ENCODE measurements around the gene CRB1.

DNA sequence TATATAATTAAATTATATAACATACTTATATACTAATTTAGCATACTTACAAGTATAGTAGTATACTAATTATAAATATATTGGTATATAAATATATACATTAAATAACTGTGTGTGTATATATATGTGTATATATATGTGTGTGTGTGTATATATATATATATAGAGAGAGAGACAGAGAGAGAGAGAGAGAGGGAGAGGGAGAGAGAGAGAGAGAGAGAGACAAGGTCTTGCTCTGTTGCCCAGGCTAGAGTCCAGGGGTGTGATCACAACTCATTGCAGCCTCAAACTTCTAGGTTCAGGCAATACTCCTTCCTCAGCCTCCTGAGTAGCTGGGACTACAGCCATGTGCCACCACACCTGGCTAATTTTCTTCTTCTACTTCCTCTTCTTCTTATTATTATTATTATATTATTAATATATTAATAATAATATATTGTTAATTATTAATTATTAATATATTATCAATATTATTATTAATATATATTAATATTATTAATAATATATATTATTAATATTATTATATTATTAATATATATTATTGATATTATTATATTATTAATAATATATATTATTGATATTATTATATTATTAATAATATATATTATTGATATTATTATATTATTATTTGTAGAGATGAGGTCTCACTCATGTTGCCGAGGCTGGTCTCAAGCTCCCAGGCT, 185.5 kb downstream of the CRB1 start:
- TF ChIP-seq CTCF (IDR thresholded peaks at IDR 0.05 in 4 of 5, conservative IDR thresholded peaks at IDR 0.05 in 1 of 5) (no peak), POLR2A (IDR thresholded peaks at IDR 0.05) (no peak)
